H1 (cell line): ENCODE measurements around the gene PDGFB. TPM values are rescaled to one million over a fixed set of nuclear protein-coding genes. Genes with fewer than 3 reads are reported as not detected.

ENCODE experiments used
- CTCF ChIA-PET: fragments of 300-600 bp; sonication (Branson Sonifier 250); formaldehyde crosslinking; loops from one replicate; lab custom pipeline; 2021; ENCODE audit not compliant: partially characterized antibody; lab: Charles Lee
- POLR2A ChIA-PET: fragments of 300-600 bp; sonication (Branson Sonifier 250); formaldehyde crosslinking; loops from one replicate; lab custom pipeline; 2021; ENCODE audit warnings: inconsistent platforms; ENCODE audit not compliant: partially characterized antibody; lab: Charles Lee
- DNase-seq, 2 experiments: peaks; one replicate each; pipeline versions ENCODE4 v3.0.0 to v3.0.0-alpha.2; 2010 to 2022; ENCODE audit warnings: low spot score in 2 of 2, low read depth in 1 of 2, mixed read lengths in 1 of 2
- FAIRE-seq: peaks from 2 replicates; lab custom pipeline; 2011; peaks lifted over from hg19 to GRCh38; lab: Jason Lieb, UNC
- H2AFZ ChIP-seq: 2 replicates; pipeline ENCODE4 v1.8.1; 2012; ENCODE audit warnings: low read length, inconsistent platforms
- H2AK5ac ChIP-seq: 2 replicates; pipeline ENCODE4 v1.6.1; 2013; ENCODE audit warnings: low read depth, low read length
- H2BK120ac ChIP-seq: replicated peaks from 2 replicates; pipeline ENCODE3; 2013; ENCODE audit warnings: low read depth, low read length, inconsistent platforms
- H2BK12ac ChIP-seq: 2 replicates; pipeline ENCODE4 v1.6.1; 2013; ENCODE audit warnings: low read depth, low read length
- H2BK15ac ChIP-seq: 2 replicates; pipeline ENCODE4 v1.6.1; 2013; ENCODE audit warnings: low read length
- H2BK20ac ChIP-seq: 2 replicates; pipeline ENCODE4 v1.6.1; 2013; ENCODE audit warnings: low read length
- H2BK5ac ChIP-seq: 2 replicates; pipeline ENCODE4 v1.6.1; 2013; ENCODE audit warnings: low read depth, low read length
- H3K14ac ChIP-seq: 2 replicates; pipeline ENCODE4 v1.6.1; 2013; ENCODE audit warnings: inconsistent platforms; ENCODE audit not compliant: insufficient read length
- H3K18ac ChIP-seq: 2 replicates; pipeline ENCODE4 v1.6.1; 2013; ENCODE audit warnings: low read length; ENCODE audit errors: extremely low read depth
- H3K23ac ChIP-seq: 2 replicates; pipeline ENCODE4 v1.6.1; 2013; ENCODE audit warnings: inconsistent platforms; ENCODE audit not compliant: insufficient read length
- H3K23me2 ChIP-seq: 2 replicates; pipeline ENCODE4 v1.6.1; 2013; ENCODE audit warnings: low read depth, low read length
- H3K27ac ChIP-seq: 2 replicates; pipeline ENCODE4 v1.6.1; 2011; ENCODE audit warnings: low read depth, low read length, inconsistent platforms
- H3K27me3 ChIP-seq, 4 experiments: replicated peaks in 1 of 4; 1 replicate in 1 of 4; 2 replicates in 3 of 4; pipeline versions ENCODE4 v1.6.1 to v1.8.1; 2011 to 2013; ENCODE audit warnings: low read length in 3 of 4, mild to moderate bottlenecking in 3 of 4, inconsistent platforms in 2 of 4, mixed read lengths in 2 of 4, moderate library complexity in 1 of 4; ENCODE audit not compliant: control insufficient read depth in 3 of 4, insufficient read depth in 3 of 4; ENCODE audit errors: extremely low read depth in 1 of 4
- H3K36me3 ChIP-seq, 4 experiments: 2 replicates each; pipeline versions ENCODE4 v1.6.1 to v1.8.1; 2011 to 2013; ENCODE audit warnings: mild to moderate bottlenecking in 4 of 4, low read length in 3 of 4, moderate library complexity in 2 of 4, control low read depth in 1 of 4, inconsistent platforms in 1 of 4; ENCODE audit not compliant: insufficient read depth in 4 of 4, control insufficient read depth in 2 of 4
- H3K4ac ChIP-seq: replicated peaks from 2 replicates; pipeline ENCODE3; 2013; ENCODE audit warnings: low read length, low read depth, mixed read lengths, inconsistent platforms; ENCODE audit not compliant: insufficient read length
- H3K4me1 ChIP-seq, 4 experiments: replicated peaks in 1 of 4; 1 replicate in 1 of 4; 2 replicates in 3 of 4; pipeline versions ENCODE4 v1.6.1 to v1.8.1; 2011 to 2013; ENCODE audit warnings: low read length in 3 of 4, inconsistent platforms in 2 of 4, mixed read lengths in 1 of 4; ENCODE audit not compliant: insufficient read depth in 4 of 4, control insufficient read depth in 3 of 4
- H3K4me2 ChIP-seq, 2 experiments: 2 replicates each; pipeline versions ENCODE4 v1.6.1 to v1.8.1; 2011 to 2013; ENCODE audit warnings: low read depth in 2 of 2, low read length in 2 of 2, control low read depth in 1 of 2, inconsistent platforms in 1 of 2, mild to moderate bottlenecking in 1 of 2; ENCODE audit not compliant: insufficient read depth in 1 of 2
- H3K4me3 ChIP-seq, 4 experiments: fragments of 200-600, 300-600 bp in 1 of 4; sonication (generic), shearing (Covaris generic), sonication (Bioruptor Twin) in 1 of 4; 2 replicates each; pipeline versions ENCODE4 v1.5.1 to v1.8.1; 2011 to 2016; ENCODE audit warnings: low read length in 4 of 4, low read depth in 3 of 4, control low read depth in 2 of 4, inconsistent platforms in 2 of 4, mild to moderate bottlenecking in 2 of 4, mixed read lengths in 1 of 4, moderate library complexity in 1 of 4; ENCODE audit not compliant: insufficient read depth in 2 of 4; ENCODE audit errors: extremely low read depth in 1 of 4
- H3K56ac ChIP-seq: replicated peaks from 2 replicates; pipeline ENCODE3; 2013; ENCODE audit warnings: low read depth, mild to moderate bottlenecking, mixed read lengths, low read length, inconsistent platforms; ENCODE audit not compliant: insufficient read length
- H3K79me1 ChIP-seq: 2 replicates; pipeline ENCODE4 v1.6.1; 2013; ENCODE audit warnings: low read depth, low read length, control low read depth
- H3K79me2 ChIP-seq, 2 experiments: 2 replicates each; pipeline versions ENCODE4 v1.6.1 to v1.8.1; 2012 to 2013; ENCODE audit warnings: low read length in 2 of 2, mild to moderate bottlenecking in 2 of 2, inconsistent platforms in 1 of 2; ENCODE audit not compliant: insufficient read depth in 2 of 2, control insufficient read depth in 1 of 2
- H3K9ac ChIP-seq, 4 experiments: replicated peaks in 1 of 4; 1 replicate in 1 of 4; 2 replicates in 3 of 4; pipeline versions ENCODE4 v1.6.1 to v1.8.1; 2011 to 2013; ENCODE audit warnings: low read depth in 3 of 4, low read length in 3 of 4, control low read depth in 2 of 4, mild to moderate bottlenecking in 2 of 4, moderate library complexity in 2 of 4, inconsistent platforms in 1 of 4; ENCODE audit errors: extremely low read depth in 1 of 4
- H3K9me3 ChIP-seq, 2 experiments: 2 replicates each; pipeline versions ENCODE4 v1.6.1 to v1.8.1; 2012 to 2013; ENCODE audit warnings: mild to moderate bottlenecking in 2 of 2, moderate library complexity in 2 of 2, control low read depth in 1 of 2, inconsistent platforms in 1 of 2, low read depth in 1 of 2, low read length in 1 of 2, mixed read lengths in 1 of 2; ENCODE audit not compliant: insufficient read depth in 2 of 2
- H4K20me1 ChIP-seq, 2 experiments: replicated peaks in 1 of 2; 2 replicates each; pipeline versions ENCODE3 to v1.8.1; 2011 to 2013; ENCODE audit warnings: inconsistent platforms in 2 of 2, low read length in 2 of 2, mild to moderate bottlenecking in 1 of 2; ENCODE audit not compliant: insufficient read depth in 2 of 2, control insufficient read depth in 1 of 2
- H4K5ac ChIP-seq: 2 replicates; pipeline ENCODE4 v1.6.1; 2013; ENCODE audit warnings: low read length, low read depth, mixed read lengths, inconsistent platforms; ENCODE audit not compliant: insufficient read length
- H4K8ac ChIP-seq: 2 replicates; pipeline ENCODE4 v1.8.0; 2013; ENCODE audit warnings: mild to moderate bottlenecking, moderate library complexity, low read length, inconsistent platforms; ENCODE audit not compliant: insufficient read depth; ENCODE audit errors: extremely low read depth
- H4K91ac ChIP-seq: replicated peaks from 2 replicates; pipeline ENCODE3; 2013; ENCODE audit warnings: low read length, mixed read lengths, inconsistent platforms; ENCODE audit not compliant: insufficient read length
- CEBPB ChIP-seq: IDR thresholded peaks from 2 replicates; pipeline ENCODE4 v1.6.1; 2012; ENCODE audit warnings: low read depth, low read length
- EGR1 ChIP-seq: IDR thresholded peaks from 2 replicates; pipeline ENCODE4 v1.6.1; 2011; ENCODE audit warnings: low read depth, low read length, borderline replicate concordance
- HDAC2 ChIP-seq, 2 experiments: fragments of 300-600 bp in 1 of 2; sonication (generic) in 1 of 2; IDR thresholded peaks; 2 replicates each; pipeline ENCODE4 v1.6.1; 2011 to 2012; ENCODE audit warnings: low read depth in 2 of 2, low read length in 2 of 2, mild to moderate bottlenecking in 2 of 2, moderate library complexity in 2 of 2, borderline replicate concordance in 1 of 2, inconsistent platforms in 1 of 2
- JUND ChIP-seq: IDR thresholded peaks from 2 replicates; pipeline ENCODE4 v1.6.1; 2011; ENCODE audit warnings: mild to moderate bottlenecking, improper control_type of control experiment, low read length
- RBBP5 ChIP-seq: IDR thresholded peaks from 2 replicates; pipeline ENCODE4 v1.7.1; 2012; ENCODE audit warnings: low read depth, mild to moderate bottlenecking, inconsistent platforms, low read length, moderate library complexity, borderline replicate concordance
- RXRA ChIP-seq: IDR thresholded peaks from 2 replicates; pipeline ENCODE4 v1.6.1; 2011; ENCODE audit warnings: low read depth, mild to moderate bottlenecking, low read length, moderate library complexity; ENCODE audit not compliant: insufficient read depth
- SIN3A ChIP-seq, 2 experiments: IDR thresholded peaks in 1 of 2; conservative IDR thresholded peaks in 1 of 2; 2 replicates each; pipeline ENCODE4 v1.6.1; 2011 to 2012; ENCODE audit warnings: low read length in 2 of 2, improper control_type of control experiment in 1 of 2, low read depth in 1 of 2, mild to moderate bottlenecking in 1 of 2
- WGBS, 2 experiments: shearing (Covaris generic) in 1 of 2; methylation state at CpG; one replicate each; pipeline versions ENCODE4 v1.1.6 to v1.1.7; 2013 to 2015; ENCODE audit warnings: low lambda C conversion rate in 2 of 2, mixed read lengths in 2 of 2, inconsistent platforms in 1 of 2, low coverage in 1 of 2, missing lambda C conversion rate in 1 of 2; ENCODE audit not compliant: insufficient replicate concordance in 2 of 2, insufficient coverage in 1 of 2, insufficient read length in 1 of 2; ENCODE audit errors: extremely low coverage in 1 of 2, missing lambda C conversion rate in 1 of 2; 5-methylcytosine and 5-hydroxymethylcytosine counted together
- polyA plus RNA-seq, 7 experiments: library from polyadenylated mRNA; depleted of rRNA in 3 of 7; stranded (reverse) in 5 of 7; unstranded in 2 of 7; fragments of >200 nt in 5 of 7; fragments of 200-250 nt in 2 of 7; gene quantifications; 1 replicate in 5 of 7; 2 replicates in 1 of 7; 4 replicates in 1 of 7; pipeline versions ENCODE4 v1.2.1 to v1.2.3, GENCODE V29; 2011 to 2013; ENCODE audit warnings: missing spikeins in 2 of 7, mixed read lengths in 2 of 7
- total RNA-seq: library from RNA; stranded (reverse); fragmentation: NEBNext Ultra II Directional; extraction: Animal tissue kit (Norgen Biotek cat#: 25700); gene quantifications from 2 replicates; pipeline ENCODE4 v1.2.1, GENCODE V29; 2021

The PDGFB gene
- total and polyA plus RNA-seq, 2 of the 8 experiments (the other 6 are each of a cell fraction or from before 2014, with no cell fraction given): 3.9 to 8.5 TPM

GRCh38 chr22:39230261-39231196, 14.3 kb downstream of the PDGFB start:
- Histone ChIP-seq H3K27me3 (peaks cover 0 to 19% (median 6%) of the 10 kb centered on the region in 4 experiments; a peak in 5 of 7 replicates), H2BK15ac (peak overlapping the region; percentile 95; the same call in 1 of the 2 replicates)
- DNase-seq: peak in 1 of 2 experiments; percentile 81
- TF ChIP-seq RXRA: no peak
- TF ChIP-seq HDAC2 (IDR thresholded peaks at IDR 0.05; ENCODE audit: borderline replicate concordance in 1 of 2, low read depth in 2 of 2, low read length in 2 of 2): peak in 1 of 2 experiments; percentile 38; a peak in 1 of 4 replicates
- TF ChIP-seq JUND: 0 out of 2 replicates have a peak, but pooled peaks have one; percentile 3
- TF ChIP-seq CEBPB: no peak
- TF ChIP-seq EGR1: peak; percentile 36; the same call in 1 of the 2 replicates
- 0 out of 4 replicates have a peak, but pooled peaks of 1 of the 2 experiments have one; percentile 47 for TF ChIP-seq SIN3A (conservative IDR thresholded peaks at IDR 0.05 in 1 of 2, IDR thresholded peaks at IDR 0.05 in 1 of 2; ENCODE audit: low read depth in 1 of 2, low read length in 2 of 2)
- peak; percentile 69; the same call in 1 of the 2 replicates for TF ChIP-seq RBBP5

More at GRCh38 chr22:39230261-39231196, 14.3 kb downstream of the PDGFB start:
- peak overlapping the region; percentile 93 for H3K18ac ChIP-seq
- H3K9me3 ChIP-seq: no peaks in the 10 kb centered on the region
- peak overlapping the region; percentile 98 for H2BK20ac ChIP-seq
- peak overlapping the region; percentile 99 for H2BK12ac ChIP-seq
- H3K4me1 ChIP-seq: peaks cover 4 to 42% (median 31%) of the 10 kb centered on the region in 4 experiments
- no peaks in the 10 kb centered on the region for H3K23me2 ChIP-seq
- H3K79me2 ChIP-seq: no peaks in the 10 kb centered on the region
- 47% methylated on average over 24 of the region's 30 CpGs; no CpG with 5 or more reads in 1 of the 2 experiments for WGBS, 2 experiments
- ChIA-PET CTCF (interaction anchor here (0.7 to 3.3 kb wide), 21 partner anchors 8 to 88 kb away, joined by 3 to 21 read pairs (median 5); partner anchors contain the start of genes PDGFB and RPL3), POLR2A (interaction anchor here (0.7 to 7.1 kb wide), 18 partner anchors 8 to 169 kb away, joined by 3 to 66 read pairs (median 8); partner anchors contain the start of genes PDGFB, RPL3 and TAB1)
- peak overlapping the region; percentile 54 to 60 for H3K4me2 ChIP-seq
- H3K36me3 ChIP-seq: no peaks in the 10 kb centered on the region
- no peak overlapping the region for H3K23ac ChIP-seq
- no peak for FAIRE-seq
- H2BK5ac ChIP-seq: peak overlapping the region; percentile 98
- H2AK5ac ChIP-seq: peak overlapping the region; percentile 97
- H3K4me3 ChIP-seq: peak overlapping the region in 1 of 4 experiments; percentile 27; a peak in 3 of 8 replicates
- H4K91ac ChIP-seq: peak overlapping the region; percentile 25
- peak overlapping the region; percentile 63; the same call in 1 of the 2 replicates for H4K8ac ChIP-seq
- H4K20me1 ChIP-seq: no peaks in the 10 kb centered on the region
- H4K5ac ChIP-seq: no peak overlapping the region
- H3K4ac ChIP-seq: no peak overlapping the region
- no peak overlapping the region for H3K9ac ChIP-seq
- H3K14ac ChIP-seq: no peak overlapping the region
- H3K56ac ChIP-seq: no peak overlapping the region
- H3K27ac ChIP-seq: no peak overlapping the region
- H2AFZ ChIP-seq: no peak overlapping the region
- H3K79me1 ChIP-seq: no peaks in the 10 kb centered on the region
- peak overlapping the region; percentile 57 for H2BK120ac ChIP-seq
